ENCODE measurements around the gene ZNF598. TPM values are rescaled to one million over a fixed set of nuclear protein-coding genes. Genes with fewer than 3 reads are reported as not detected.

The ZNF598 gene
- total and polyA plus RNA-seq, 7 donors = 12.8 to 57.0 (median 20.3) TPM

DNA sequence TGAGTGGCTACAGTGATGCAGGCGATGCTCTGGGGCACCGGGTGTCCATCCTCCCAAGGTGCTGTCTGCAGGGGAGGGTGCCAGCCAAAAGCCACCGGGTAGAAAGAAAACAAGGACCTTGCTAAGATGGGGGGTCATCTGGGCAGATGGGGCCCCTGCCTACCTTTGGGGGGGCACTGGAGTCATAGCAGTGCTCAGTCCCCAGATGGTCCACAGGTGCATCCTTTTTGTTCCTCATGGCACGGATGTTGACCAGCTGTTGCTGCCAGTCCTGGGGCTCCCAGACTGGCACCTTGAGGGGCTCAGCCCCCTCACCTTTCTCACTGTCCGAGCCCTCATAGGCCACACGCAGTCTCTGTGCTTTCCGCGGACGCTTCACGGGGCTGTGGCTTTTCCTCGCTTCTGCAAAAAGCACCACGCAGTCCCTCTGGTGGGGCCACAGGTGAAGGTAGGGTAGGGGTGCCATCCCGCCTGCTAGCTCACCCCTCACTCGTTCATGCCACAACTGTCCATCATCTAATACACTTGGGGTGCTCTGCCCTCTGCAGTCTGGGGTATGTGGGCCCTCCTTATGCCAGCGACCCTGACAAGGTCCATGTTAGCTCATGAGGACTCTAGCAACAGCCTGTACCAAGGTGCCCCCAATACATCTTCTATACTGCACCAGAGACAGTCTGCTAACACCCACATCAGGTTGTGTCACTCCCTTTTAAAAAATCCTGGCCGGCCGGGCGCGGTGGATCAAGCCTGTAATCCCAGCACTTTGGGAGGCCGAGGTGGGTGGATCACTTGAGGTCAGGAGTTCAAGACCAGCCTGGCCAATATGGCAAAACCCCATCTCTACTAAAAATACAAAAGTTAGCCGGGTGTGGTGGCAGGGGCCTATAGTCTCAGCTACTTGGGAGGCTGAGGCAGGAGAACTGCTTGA, 36.6 kb upstream of the ZNF598 start:
- Histone ChIP-seq H3K36me3 (peaks cover 5 to 28% (median 8%) of the 10 kb centered on the region in 4 donors), H3K27ac (peak overlapping the region; percentile 79 to 84 (median 82)), H3K27me3 (no peaks in the 10 kb centered on the region), H3K4me1 (peaks cover 0 to 40% (median 30%) of the 10 kb centered on the region in 4 donors), H3K4me3 (peak overlapping the region in 2 of 4 donors; percentile 95), H3K9me3 (no peaks in the 10 kb centered on the region)
- intact Hi-C loops (cut with DNase I) = loop anchor here (2.0 kb wide), 1 partner anchor 19 kb away; the partner anchor contains the start of gene NHERF2
- DNase-seq = no peak
- WGBS, 2 donors = 70 to 82% methylated on average over 21 of the region's 21 CpGs
- TF ChIP-seq POLR2A (IDR thresholded peaks at IDR 0.05) (no peak), EP300 (IDR thresholded peaks at IDR 0.05) (no peak), POLR2AphosphoS5 (IDR thresholded peaks at IDR 0.05) (no peak)
- TF ChIP-seq, protein P1, sequence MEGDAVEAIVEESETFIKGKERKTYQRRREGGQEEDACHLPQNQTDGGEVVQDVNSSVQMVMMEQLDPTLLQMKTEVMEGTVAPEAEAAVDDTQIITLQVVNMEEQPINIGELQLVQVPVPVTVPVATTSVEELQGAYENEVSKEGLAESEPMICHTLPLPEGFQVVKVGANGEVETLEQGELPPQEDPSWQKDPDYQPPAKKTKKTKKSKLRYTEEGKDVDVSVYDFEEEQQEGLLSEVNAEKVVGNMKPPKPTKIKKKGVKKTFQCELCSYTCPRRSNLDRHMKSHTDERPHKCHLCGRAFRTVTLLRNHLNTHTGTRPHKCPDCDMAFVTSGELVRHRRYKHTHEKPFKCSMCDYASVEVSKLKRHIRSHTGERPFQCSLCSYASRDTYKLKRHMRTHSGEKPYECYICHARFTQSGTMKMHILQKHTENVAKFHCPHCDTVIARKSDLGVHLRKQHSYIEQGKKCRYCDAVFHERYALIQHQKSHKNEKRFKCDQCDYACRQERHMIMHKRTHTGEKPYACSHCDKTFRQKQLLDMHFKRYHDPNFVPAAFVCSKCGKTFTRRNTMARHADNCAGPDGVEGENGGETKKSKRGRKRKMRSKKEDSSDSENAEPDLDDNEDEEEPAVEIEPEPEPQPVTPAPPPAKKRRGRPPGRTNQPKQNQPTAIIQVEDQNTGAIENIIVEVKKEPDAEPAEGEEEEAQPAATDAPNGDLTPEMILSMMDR (IDR thresholded peaks at IDR 0.05) = no peak

DNA sequence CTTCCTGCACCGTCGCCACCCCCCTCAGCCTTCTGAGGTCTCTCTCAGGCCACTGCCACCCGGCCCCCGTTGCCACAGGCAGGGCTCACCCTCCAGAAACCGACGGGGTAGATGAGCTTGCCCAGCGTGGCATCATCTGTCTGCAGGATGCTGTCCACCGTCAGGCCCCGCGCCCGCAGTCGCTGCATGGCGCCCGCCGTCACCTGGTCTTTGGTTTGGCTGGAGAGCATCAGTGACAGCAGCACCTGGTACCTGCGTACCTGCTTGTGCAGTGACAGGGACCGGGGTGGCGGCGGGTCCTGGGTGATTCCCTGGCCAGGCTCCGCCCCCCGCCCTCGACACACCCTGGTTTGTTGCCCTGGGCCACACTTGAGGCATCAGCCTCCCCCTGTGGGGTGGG, 34.9 kb upstream of the ZNF598 start:
- DNase-seq = peak; percentile 63
- Histone ChIP-seq H3K4me1 (peaks cover 0 to 56% (median 42%) of the 10 kb centered on the region in 4 donors), H3K4me3 (no peak overlapping the region), H3K36me3 (peaks cover 0 to 13% (median 0%) of the 10 kb centered on the region in 4 donors), H3K27ac (peak overlapping the region in 3 of 4 donors; percentile 6 to 28 (median 17)), H3K9me3 (no peaks in the 10 kb centered on the region), H3K27me3 (no peaks in the 10 kb centered on the region)
- intact Hi-C loops (cut with DNase I) = no loop called here
- TF ChIP-seq POLR2AphosphoS5 (IDR thresholded peaks at IDR 0.05) = no peak
- no peak for TF ChIP-seq POLR2A (IDR thresholded peaks at IDR 0.05)
- no peak for TF ChIP-seq EP300 (IDR thresholded peaks at IDR 0.05)
- TF ChIP-seq, protein P1 (IDR thresholded peaks at IDR 0.05) = no peak
- WGBS, 2 donors = 69 to 78% methylated on average over 22 of the region's 22 CpGs

DNA sequence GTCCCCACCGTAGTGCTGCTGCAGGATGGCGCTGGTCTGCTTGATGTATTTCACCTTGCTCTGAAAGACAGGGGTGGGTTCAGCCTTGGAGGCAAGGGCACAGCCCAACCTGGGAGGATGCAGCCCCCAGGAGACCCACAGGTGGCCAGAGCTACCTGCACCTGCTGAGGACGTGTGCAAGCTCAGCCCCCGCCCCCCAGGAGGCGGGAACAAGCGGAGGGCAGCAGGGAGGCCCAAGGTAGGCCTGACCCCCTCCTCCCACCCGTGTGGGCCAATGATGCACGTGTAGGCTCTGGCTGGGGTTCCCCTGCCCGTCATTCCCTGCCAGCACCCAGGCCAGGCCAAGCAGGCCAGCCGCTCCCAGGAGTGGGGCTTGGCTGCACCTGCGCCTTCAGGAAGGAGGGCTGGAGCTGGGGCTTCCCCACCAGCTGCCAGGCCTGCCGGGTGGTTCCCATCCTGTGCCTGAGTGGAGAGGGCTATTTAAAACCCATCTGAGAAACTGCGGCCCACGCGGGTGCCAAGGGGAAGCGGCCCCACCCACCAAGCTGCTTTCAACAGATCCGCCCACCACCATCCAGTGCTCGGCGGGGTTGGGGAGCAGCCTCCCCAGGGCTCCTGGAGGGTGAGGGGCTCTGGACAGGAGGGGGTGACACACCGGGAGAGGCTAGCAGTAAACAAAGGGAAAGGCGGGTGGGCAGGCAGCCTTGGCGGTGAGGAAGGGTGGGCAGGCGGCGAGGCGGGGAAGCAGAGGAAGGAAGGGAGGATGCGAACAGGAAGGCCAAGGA, 34.2 kb upstream of the ZNF598 start:
- intact Hi-C loops (cut with DNase I) = no loop called here
- H3K4me1 ChIP-seq = peaks cover 0 to 57% (median 45%) of the 10 kb centered on the region in 4 donors

DNA sequence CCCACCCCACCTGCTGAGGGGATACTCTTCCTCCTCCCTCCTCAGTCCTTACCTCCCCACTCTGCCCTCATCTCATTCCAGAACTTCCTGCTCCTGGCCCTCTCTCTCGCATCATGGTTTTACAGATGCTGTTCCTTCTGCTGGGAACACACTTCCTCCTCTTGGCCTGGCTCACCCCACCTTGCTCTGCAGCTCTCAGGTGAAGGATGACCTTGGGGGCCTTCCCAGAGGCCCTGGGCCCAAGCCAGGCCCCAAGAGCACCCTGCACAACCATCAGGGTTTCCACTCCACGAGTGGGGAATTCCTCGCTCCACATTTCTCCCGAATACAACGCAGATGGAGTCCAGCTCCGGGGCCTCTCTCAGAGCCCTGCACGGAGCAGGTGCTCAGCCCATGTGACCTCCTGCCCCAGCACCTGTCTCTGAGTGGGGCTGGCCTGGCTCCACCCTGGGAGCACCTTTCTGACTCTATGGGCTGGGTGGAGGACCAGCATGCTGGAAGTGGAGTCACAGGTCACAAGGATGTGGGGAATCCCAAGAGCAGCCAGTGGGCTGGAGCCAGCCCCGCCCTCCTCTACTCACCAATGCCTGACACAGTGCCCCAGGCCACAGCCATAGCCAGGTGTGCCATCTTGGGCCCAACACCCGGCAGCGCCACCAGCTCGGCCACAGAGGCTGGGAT, 33.5 kb upstream of the ZNF598 start:
- 29 to 73% methylated on average over 11 of the region's 11 CpGs for WGBS, 2 donors
- TF ChIP-seq POLR2A (IDR thresholded peaks at IDR 0.05) = no peak
- no peak for TF ChIP-seq EP300 (IDR thresholded peaks at IDR 0.05)
- TF ChIP-seq POLR2AphosphoS5 (IDR thresholded peaks at IDR 0.05) = no peak
- TF ChIP-seq, protein P1 (IDR thresholded peaks at IDR 0.05) = no peak
- intact Hi-C loops (cut with DNase I) = no loop called here
- Histone ChIP-seq H3K27ac (peak overlapping the region in 2 of 4 donors; percentile 13 to 36), H3K4me1 (peaks cover 0 to 52% (median 44%) of the 10 kb centered on the region in 4 donors), H3K27me3 (no peaks in the 10 kb centered on the region), H3K36me3 (peaks cover 0 to 13% (median 0%) of the 10 kb centered on the region in 4 donors), H3K4me3 (no peak overlapping the region), H3K9me3 (no peaks in the 10 kb centered on the region)
- DNase-seq = no peak

More for the DNA sequence above, 34.2 kb upstream of the ZNF598 start:
- DNase-seq = peak; percentile 66
- H3K27me3 ChIP-seq = no peaks in the 10 kb centered on the region
- TF ChIP-seq, protein P1 (IDR thresholded peaks at IDR 0.05) = no peak
- peak overlapping the region in 3 of 4 donors; percentile 13 to 46 (median 36) for H3K27ac ChIP-seq
- H3K36me3 ChIP-seq = peaks cover 0 to 13% (median 0%) of the 10 kb centered on the region in 4 donors
- H3K9me3 ChIP-seq = no peaks in the 10 kb centered on the region
- 29 to 53% methylated on average over 26 of the region's 26 CpGs for WGBS, 2 donors
- no peak overlapping the region for H3K4me3 ChIP-seq
